GM13977 (cell line): ENCODE results near the gene RNF187.
"Not testable (repeated sequence)": the region's sequence is repeated elsewhere in the genome, so short reads cannot be mapped to it uniquely, and the experiment has no call there.

ENCODE experiments used
- DNase-seq: peaks from one replicate; pipeline ENCODE4 v3.0.0; 2012; ENCODE audit warnings: low spot score
- CTCF ChIP-seq: IDR thresholded peaks from 2 replicates; pipeline ENCODE4 v1.5.1; 2012; ENCODE audit warnings: mild to moderate bottlenecking, control low read depth; ENCODE audit not compliant: insufficient read depth; ENCODE audit errors: extremely low read depth, missing control alignments
- in situ Hi-C: fragments of 300-500 bp; cut with MboI; formaldehyde crosslinking; loops from one replicate; pipeline ENCODE4 v1.12.0; 2022; ENCODE audit warnings: low sequenced_read_pairs, low pct_unique_long_range_greater_than_20kb, mixed read lengths, inconsistent platforms; ENCODE audit not compliant: unreplicated experiment

RNF187 gene

GRCh38 chr1:228500143-228500734 is 13.1 kb downstream of the RNF187 start:
- in situ Hi-C loops = no loop called here
- TF ChIP-seq CTCF = no peak
- DNase-seq = no peak

GRCh38 chr1:228500901-228501871 is 14.0 kb downstream of the RNF187 start:
- peak; percentile 85 for DNase-seq
- in situ Hi-C loops = no loop called here
- peak; percentile 84 for TF ChIP-seq CTCF

- in situ Hi-C loops = no loop called here
- no peak for TF ChIP-seq CTCF
- DNase-seq = no peak
Observed at GRCh38 chr1:228502522-228502921, 15.3 kb downstream of the RNF187 start.

GRCh38 chr1:228505944-228506343 is 18.8 kb downstream of the RNF187 start:
- in situ Hi-C loops = not testable (repeated sequence)

GRCh38 chr1:228507961-228508652 is 20.9 kb downstream of the RNF187 start:
- in situ Hi-C loops = no loop called here
- no peak for DNase-seq
- no peak for TF ChIP-seq CTCF

More at GRCh38 chr1:228505944-228506343, 18.8 kb downstream of the RNF187 start:
- DNase-seq = not testable (repeated sequence)

GRCh38 chr1:228508840-228509415 is 21.7 kb downstream of the RNF187 start:
- DNase-seq = no peak
- TF ChIP-seq CTCF = no peak
- in situ Hi-C loops = no loop called here
